ENCODE data around the gene NRXN2.

DNA sequence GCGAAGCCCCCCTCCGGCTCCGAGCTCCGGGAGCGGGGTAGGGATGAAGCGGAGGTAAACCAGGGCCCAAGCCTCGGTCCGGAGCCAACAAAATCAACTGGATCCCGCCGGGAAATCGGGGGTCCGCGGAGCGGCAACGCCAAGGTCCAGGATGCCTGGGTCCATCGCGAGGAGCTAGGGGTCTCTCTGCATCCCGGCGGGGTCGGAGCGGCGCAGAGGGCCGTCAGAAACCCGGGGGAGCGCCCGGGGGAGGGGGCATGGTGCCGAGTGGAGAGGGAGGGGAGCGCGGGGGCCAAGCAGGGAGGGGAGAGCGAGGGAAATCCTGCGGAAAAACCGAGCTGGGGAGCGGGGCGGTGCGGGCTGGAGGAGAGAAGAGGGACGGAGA lies 80.1 kb downstream of the NRXN2 start:
- TF ChIP-seq EZH2 (IDR thresholded peaks at IDR 0.05; ENCODE audit: borderline replicate concordance, control insufficient read depth, low read depth, low read length) (no peak), CTCF (IDR thresholded peaks at IDR 0.05 in 2 of 3, conservative IDR thresholded peaks at IDR 0.05 in 1 of 3; ENCODE audit: control insufficient read depth in 2 of 3, extremely low read depth in 1 of 3, insufficient read depth in 1 of 3, low read depth in 3 of 3, low read length in 3 of 3) (no peak), SIN3A (IDR thresholded peaks at IDR 0.05; ENCODE audit: low read depth, low read length) (no peak), ASH2L (IDR thresholded peaks at IDR 0.05; ENCODE audit: borderline replicate concordance, low read depth) (no peak), ZNF592 (IDR thresholded peaks at IDR 0.05) (no peak), CBFB (IDR thresholded peaks at IDR 0.05; ENCODE audit: low read depth) (no peak), JUND (IDR thresholded peaks at IDR 0.05; ENCODE audit: low read depth, low read length) (no peak), PAX5 (IDR thresholded peaks at IDR 0.05; ENCODE audit: borderline replicate concordance, low read depth, low read length) (no peak), MTA3 (IDR thresholded peaks at IDR 0.05; ENCODE audit: borderline replicate concordance, low read length) (no peak), CBX3 (IDR thresholded peaks at IDR 0.05; ENCODE audit: borderline replicate concordance, low read depth) (no peak), ELK1 (IDR thresholded peaks at IDR 0.05; ENCODE audit: low read depth, low read length) (no peak), HDAC2 (IDR thresholded peaks at IDR 0.05) (no peak), CEBPB (IDR thresholded peaks at IDR 0.05; ENCODE audit: borderline replicate concordance in 1 of 2, low read depth in 2 of 2, low read length in 2 of 2) (no peak)
